ENCODE measurements around the gene ROPN1L.

Gene ROPN1L

GRCh38 chr5:10459080-10460055, 17.7 kb downstream of the ROPN1L start:
- DNase-seq = no peak

DNA sequence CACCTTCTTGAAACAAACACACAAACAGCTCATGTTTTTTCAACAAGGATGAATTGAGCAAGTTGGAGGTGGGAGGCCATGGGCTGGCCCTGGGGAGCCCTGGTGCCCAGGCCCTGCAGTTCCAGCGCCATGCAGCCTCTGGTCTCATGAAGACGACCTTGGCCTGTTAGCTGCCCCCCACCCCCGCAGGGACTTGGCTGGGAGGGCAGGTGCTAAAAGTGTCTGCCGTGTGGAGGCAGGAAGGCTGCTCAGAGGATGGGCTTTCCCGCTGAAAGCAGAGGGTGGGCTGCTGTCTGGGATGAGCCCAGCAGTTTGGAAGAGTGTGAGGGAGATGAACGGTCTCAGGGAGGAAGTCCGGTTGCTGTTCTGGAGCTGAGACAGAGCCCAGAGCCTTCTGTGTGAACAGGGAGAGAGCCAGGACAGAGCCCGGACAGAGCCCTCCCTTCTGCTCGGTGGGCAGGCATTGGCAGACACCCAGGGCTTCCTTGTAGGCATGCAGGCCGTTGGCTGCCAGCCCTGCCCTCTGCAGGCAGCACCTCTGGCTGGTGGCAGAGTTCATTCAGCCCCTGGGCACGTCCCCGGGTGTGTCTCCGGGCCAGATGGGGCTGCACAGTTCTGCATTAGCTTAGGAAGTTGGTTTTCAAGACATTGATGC, 18.7 kb downstream of the ROPN1L start:
- DNase-seq = no peak

DNA sequence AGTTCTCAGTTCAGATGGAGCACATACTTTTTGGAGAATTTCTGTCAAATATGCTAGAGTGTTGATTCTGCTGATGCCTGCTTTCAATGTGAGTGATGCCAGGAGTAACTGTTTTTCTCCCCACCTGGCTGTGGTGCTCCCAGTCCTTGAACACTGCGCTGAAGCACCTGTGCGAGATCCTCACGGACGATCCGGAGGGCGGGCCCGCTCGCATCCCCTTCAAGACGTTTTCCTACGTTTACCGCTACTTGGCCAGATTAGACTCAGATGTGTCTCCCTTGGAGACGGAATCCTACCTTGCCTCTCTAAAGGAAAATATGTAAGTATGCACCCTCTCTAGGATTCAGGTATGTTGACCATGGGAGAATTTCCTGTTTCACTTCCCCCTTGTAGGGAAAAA, 19.4 kb downstream of the ROPN1L start:
- DNase-seq = no peak

- no peak for DNase-seq
Measured at GRCh38 chr5:10461904-10462555, 20.4 kb downstream of the ROPN1L start.

- DNase-seq = no peak
Measured at GRCh38 chr5:10463566-10463965, 21.9 kb downstream of the ROPN1L start.

DNA sequence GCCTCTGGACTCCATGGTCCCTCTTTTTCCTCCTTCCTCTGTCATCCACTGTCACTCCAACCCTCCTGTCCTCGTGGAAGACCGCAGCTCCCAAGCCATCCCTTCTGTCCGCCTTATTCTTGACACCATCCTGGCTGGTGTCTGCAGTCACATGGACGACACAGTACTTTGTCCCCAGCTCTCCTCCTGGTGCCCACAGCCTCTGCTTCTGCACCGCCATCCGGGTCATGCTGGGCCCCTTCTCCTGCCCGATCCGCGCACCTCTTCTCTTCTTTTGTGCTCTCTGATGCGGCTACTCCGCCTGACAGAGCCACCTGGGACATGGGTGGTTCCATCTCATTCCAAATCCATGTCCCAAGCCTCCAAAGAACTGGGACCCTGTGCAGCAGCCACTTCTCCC, 22.5 kb downstream of the ROPN1L start:
- no peak for DNase-seq

GRCh38 chr5:10465726-10466125, 24.0 kb downstream of the ROPN1L start:
- DNase-seq = no peak

DNA sequence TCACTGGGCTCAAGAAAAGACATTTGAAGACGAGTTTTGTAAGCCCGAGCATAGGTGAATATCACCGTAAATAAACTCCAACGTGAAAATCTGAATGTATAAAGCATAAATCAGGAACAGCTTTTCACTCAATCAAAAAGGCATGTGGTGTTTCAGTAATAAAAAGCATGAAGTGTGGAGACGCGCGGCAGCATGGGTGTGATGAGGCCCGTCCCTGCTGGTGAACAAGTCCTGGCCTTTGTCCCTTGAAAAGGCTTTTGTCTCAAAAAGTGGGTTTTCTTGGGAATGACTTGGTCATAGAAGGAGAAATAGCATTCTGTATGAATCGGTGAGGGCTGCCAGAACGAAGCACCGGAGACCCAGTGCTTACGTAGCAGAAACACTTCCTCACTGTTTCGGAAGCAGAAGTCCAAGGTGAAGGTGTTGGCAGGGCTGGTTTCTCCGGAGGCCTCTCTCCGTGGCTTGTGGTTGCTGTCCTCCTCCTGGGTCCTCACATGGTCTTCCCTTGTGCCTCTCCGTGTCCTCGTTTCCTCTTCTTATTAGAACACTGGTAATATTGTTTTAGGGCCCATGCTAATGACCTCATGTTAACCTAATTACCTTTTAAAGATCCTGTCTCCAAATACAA, 24.9 kb downstream of the ROPN1L start:
- no peak for DNase-seq

DNA sequence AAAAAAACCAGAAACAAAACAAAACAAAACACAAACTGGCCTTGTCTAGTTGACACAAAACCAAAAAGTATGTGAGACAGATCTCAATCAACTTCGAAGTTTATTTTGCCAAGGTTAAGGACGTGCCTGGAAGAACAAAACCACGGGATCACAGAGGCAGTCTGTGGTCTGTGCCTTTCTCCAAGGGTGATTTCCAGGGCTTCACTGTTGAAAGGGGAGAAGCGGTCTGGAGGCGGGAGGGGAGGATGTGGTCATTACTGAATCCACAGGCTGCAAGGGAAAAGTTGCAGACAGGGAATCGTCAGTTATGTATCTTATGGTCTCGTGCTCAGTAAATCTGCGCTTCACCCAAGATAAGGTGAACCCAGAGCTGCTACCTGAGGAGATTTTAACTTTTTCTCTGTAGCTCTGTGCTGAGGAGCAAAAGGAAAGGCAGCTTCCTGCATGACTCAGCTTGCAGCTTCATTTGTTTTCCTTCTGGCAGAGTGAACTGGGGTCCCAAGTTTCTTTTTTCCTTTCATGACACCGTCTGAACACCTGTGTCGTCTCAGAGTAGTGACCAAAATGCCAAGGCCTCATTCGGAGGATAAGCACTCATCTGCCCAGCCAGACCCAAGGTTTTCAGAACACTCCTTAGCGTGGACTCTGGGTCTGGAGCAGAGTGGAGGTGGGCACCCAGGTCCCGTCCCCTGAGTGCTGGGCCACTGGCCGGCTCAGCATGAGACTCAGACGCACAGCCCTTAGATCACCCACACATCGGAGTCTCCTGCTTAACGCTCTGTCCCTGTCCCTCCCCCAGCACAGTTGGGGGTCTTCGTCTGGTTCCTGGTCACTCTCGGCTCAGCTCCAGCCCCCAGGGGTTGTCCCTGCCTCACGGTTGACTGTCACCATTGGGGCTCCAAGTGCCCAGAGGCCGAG, 25.9 kb downstream of the ROPN1L start:
- DNase-seq = no peak

DNA sequence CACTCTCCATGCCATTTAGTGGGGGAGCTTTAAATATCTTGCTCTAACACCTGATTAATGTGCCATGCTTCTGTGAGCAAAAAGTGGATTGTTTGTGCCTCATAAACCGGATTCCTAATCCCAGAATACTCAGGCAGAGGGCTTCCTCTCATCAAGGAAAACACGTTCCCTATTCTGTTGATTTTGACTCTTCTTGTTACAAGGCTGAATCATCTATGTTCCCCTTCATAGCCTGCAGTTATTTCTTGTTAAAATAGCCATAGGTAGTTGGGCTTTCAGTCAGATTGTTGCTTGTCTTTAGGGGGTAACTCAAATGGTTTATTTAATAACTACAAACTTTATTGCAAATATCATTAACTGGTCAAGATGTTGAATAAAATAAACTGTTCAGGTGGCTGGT, 26.6 kb downstream of the ROPN1L start:
- DNase-seq = no peak

GRCh38 chr5:10469253-10470050, 27.8 kb downstream of the ROPN1L start:
- DNase-seq = no peak

- no peak for DNase-seq
Measured at GRCh38 chr5:10470669-10471068, 29.0 kb downstream of the ROPN1L start.

- no peak for DNase-seq
Measured at GRCh38 chr5:10471677-10472076, 30.0 kb downstream of the ROPN1L start.

- DNase-seq = no peak
Measured at GRCh38 chr5:10474521-10475075, 32.9 kb downstream of the ROPN1L start.

- DNase-seq = no peak
Measured at GRCh38 chr5:10475931-10476676, 34.4 kb downstream of the ROPN1L start.

GRCh38 chr5:10476878-10477277, 35.2 kb downstream of the ROPN1L start:
- no peak for DNase-seq

DNA sequence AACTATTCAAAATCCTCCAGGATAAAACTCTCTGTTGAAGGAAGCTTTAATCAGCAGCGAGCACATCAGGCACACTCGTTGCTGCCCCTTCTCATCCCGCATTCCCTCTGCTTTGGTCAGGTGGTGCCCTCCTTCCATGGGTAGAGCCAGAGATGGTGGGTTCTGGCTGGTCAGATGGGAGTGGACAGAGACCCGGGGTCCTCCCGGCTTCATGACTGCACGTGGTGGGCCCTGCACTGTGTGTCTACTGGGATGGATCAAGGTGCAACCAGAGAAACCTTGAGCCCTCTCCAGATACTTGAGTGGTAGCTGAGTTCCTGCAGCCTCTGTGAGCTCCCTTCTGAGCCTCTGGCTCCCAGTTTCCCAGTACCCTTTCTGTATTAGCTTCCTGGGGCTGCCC, 36.3 kb downstream of the ROPN1L start:
- DNase-seq = no peak

- no peak for DNase-seq
Measured at GRCh38 chr5:10478436-10478835, 36.8 kb downstream of the ROPN1L start.

DNA sequence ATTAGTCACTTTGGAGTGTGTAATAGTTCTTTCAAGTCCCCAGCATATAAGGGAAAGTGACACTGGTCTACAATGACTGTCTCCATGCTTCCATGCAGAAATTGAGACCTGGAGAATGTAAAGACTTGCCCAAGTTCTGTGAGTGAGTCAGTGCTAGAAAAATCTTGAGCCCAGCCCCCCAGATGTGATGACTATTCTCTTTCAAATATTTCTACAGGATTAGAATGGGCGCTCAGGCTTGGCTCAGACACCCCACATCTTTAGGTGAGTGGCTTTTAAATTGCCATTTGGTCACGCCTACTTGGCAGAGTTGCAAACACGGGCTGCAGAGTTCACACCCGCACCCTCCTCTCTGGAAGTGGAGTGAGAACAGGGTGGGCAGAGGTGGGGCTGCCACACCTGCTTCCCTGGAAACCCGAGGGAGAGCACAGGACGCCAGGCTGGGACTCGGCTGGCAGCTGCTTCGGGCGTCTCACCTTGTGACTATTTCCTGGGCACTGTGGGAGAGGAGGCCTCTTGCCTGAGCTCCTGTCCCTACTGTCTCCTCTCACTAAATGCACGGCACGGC, 37.6 kb downstream of the ROPN1L start:
- DNase-seq = no peak
